Measurements from ENCODE around the gene MED12L.

MED12L gene

DNA sequence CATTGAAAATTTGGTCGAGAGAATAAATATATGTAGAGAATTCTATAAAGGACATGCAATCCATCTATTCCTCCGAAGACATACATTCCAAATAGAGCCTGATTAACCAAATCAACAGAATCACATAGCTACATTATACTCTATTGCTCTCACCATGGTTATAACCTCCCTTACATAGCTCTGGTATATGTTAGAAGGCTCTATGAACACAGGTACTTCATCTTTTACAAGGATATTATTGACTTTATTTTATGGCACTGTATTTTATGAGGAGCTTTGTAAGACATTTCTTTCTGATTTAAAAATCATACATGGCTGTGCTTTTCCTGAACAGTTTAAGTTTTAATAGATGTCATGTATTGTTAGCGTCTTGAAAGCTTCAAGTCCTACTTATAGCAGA, 370.6 kb downstream of the MED12L start:
- peak; percentile 18 for DNase-seq (ENCODE audit: low read depth)
- TF ChIP-seq, protein P1, sequence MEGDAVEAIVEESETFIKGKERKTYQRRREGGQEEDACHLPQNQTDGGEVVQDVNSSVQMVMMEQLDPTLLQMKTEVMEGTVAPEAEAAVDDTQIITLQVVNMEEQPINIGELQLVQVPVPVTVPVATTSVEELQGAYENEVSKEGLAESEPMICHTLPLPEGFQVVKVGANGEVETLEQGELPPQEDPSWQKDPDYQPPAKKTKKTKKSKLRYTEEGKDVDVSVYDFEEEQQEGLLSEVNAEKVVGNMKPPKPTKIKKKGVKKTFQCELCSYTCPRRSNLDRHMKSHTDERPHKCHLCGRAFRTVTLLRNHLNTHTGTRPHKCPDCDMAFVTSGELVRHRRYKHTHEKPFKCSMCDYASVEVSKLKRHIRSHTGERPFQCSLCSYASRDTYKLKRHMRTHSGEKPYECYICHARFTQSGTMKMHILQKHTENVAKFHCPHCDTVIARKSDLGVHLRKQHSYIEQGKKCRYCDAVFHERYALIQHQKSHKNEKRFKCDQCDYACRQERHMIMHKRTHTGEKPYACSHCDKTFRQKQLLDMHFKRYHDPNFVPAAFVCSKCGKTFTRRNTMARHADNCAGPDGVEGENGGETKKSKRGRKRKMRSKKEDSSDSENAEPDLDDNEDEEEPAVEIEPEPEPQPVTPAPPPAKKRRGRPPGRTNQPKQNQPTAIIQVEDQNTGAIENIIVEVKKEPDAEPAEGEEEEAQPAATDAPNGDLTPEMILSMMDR (IDR thresholded peaks at IDR 0.05; ENCODE audit: control insufficient read depth, extremely low read depth, insufficient read depth): no peak
- H3K4me3 ChIP-seq (ENCODE audit: low read depth, low read length): no peak overlapping the region

DNA sequence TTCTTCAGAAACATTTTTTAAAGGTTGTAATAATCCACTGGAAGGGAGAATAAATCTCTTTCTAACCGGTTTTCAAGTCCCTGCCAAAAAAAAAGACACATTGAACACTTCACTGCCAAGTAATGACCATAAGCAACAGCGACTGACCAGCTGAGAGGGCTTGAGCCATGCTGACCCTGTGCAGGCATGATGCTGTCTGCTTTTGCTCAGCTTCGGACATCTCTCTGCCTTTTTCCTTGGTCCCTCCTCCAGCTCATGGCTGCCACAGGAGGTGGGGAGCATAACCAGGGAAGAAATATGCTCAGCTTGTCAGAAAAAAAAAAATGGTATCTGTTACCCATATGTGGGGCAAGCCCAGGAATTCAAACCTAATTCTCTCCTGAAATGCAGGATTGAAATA, 373.9 kb downstream of the MED12L start:
- H3K4me3 ChIP-seq (ENCODE audit: low read depth, low read length): no peak overlapping the region
- TF ChIP-seq, protein P1 (IDR thresholded peaks at IDR 0.05; ENCODE audit: control insufficient read depth, extremely low read depth, insufficient read depth): no peak
- DNase-seq (ENCODE audit: low read depth): no peak

DNA sequence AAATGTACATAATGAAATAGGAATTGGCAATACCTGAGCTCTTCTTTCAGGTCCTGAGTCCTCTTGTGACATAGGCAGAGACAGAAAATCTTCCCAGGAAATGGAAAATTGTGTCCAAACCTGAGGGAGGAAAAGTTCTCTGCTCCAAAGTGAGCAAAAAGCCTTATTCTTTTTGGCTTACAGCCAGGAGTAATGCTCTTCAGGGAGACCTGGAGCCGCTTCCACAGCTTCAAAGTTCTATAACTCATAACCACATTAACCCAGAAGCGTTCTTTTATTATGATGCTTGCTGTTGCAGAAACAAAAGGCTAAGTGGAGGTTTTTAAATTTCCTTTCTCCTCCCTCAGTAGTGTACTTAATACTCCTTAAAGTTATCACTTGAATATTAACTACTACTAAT, 374.8 kb downstream of the MED12L start:
- H3K4me3 ChIP-seq (ENCODE audit: low read depth, low read length): no peak overlapping the region
- DNase-seq (ENCODE audit: low read depth): no peak
- TF ChIP-seq, protein P1 (IDR thresholded peaks at IDR 0.05; ENCODE audit: control insufficient read depth, extremely low read depth, insufficient read depth): no peak

DNA sequence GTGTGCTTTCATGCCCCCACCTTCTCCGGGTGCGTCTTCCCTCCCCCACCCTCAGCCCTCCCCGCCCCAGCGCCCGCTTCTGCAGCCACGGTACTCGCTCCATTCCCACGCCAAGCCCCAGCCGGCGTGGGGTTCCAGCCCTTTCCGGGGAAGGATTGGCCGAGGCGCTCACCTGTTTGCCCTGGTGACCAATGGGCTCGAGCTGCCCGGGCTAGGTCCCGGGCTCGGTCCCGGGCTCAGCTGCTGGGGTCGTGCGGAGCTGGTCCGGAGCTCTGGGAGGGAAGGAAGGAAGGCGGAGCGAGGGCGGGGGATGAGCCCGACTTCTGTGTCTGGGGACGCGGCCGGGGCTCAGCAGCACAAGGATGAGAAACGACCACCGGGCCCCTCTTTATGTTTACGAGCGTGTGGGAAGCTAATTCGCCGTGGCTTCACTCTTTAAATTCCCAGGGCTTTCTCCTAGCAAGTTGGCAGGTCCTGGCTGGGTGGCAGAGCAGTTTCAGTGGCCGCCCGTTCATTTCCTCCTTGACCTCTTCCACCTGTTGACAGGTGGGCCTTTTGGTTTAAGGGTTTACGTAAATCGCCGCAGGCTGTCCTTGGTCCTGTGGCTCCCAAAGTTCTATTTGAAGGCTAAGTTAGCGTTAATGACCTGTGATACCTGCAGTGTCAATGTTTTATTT, 375.4 kb downstream of the MED12L start, which contains the start of gene IGSF10:
IGSF10 (minus strand) TSS at position 288 of the 677 bp plus-strand sequence. CDS start 2,352 bp downstream, outside the sequence.
- DNase-seq (ENCODE audit: low read depth): no peak
- TF ChIP-seq, protein P1 (IDR thresholded peaks at IDR 0.05; ENCODE audit: control insufficient read depth, extremely low read depth, insufficient read depth): no peak
- no peak within 1 kb of the TSS for H3K4me3 ChIP-seq (ENCODE audit: low read depth, low read length)

DNA sequence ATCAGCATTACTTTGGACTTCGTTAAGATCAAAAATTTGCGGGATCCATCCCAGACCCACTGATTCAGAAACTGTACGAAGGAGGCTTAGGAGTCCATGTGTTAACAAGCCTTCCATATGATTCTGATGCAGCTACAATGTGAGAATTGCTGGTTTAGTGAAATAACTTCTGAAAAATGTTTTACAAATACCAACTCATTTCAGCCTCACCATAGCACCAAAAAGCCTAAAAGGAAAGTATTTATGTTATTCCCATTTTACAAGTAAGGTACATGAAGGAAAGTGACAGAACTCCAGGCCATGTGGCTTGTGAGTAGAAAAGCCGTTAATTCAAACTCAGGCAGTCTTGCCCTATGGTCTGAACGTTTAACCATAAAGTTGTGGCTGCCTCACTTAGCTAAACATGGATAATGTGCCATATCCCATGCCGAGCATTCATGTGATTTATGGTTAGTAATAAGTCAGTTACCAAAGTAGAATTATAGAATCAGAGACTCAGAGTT, 376.9 kb downstream of the MED12L start:
- TF ChIP-seq, protein P1 (IDR thresholded peaks at IDR 0.05; ENCODE audit: control insufficient read depth, extremely low read depth, insufficient read depth): no peak
- H3K4me3 ChIP-seq (ENCODE audit: low read depth, low read length): no peak overlapping the region
- no peak for DNase-seq (ENCODE audit: low read depth)

DNA sequence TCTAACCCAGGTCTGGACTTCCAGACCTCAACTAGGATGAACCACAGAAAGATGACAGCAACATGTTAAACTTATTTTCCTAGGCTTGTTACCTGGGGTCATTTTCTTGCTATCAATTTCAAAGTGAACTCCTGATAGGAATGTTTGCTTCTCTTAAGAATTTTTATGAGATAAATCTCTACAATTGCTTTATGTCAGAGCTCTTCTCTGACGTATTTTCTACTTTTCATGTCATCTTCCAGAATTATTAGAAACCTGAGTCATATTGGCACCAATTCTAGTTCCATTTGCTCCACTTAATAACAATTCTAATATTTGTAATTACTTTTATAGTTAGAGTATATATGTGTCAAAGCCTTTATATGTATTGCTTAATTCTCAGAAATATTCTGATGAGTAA, 377.5 kb downstream of the MED12L start:
- DNase-seq (ENCODE audit: low read depth): no peak
- no peak overlapping the region for H3K4me3 ChIP-seq (ENCODE audit: low read depth, low read length)
- TF ChIP-seq, protein P1 (IDR thresholded peaks at IDR 0.05; ENCODE audit: control insufficient read depth, extremely low read depth, insufficient read depth): no peak

DNA sequence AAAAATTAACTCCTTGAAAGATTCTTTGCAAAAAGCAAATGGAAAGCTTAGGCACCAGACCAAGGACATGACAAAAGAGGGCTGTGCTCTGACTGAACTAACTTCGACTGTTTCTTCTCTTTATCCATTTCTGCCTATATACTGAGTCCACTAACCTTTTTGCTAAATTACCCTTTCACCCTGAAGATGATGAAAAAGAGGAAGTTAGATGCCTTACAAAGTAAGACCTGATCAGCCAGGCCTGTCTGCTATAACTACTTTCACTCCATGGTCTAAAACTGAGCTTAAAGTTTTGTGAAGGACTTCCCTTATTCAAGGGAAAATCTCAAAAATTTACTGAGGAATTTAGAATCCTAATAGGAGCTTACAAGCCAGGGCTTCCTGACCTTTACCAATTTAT, 381.6 kb downstream of the MED12L start:
- no peak overlapping the region for H3K4me3 ChIP-seq (ENCODE audit: low read depth, low read length)
- DNase-seq (ENCODE audit: low read depth): no peak
- TF ChIP-seq, protein P1 (IDR thresholded peaks at IDR 0.05; ENCODE audit: control insufficient read depth, extremely low read depth, insufficient read depth): no peak

All from LNCaP clone FGC (cell line).